Testis (tissue), 2 donors: ENCODE data around the gene DENND2A.

Experiments
- POLR2A ChIP-seq: fragments of 450-650 bp; IDR thresholded peaks from one replicate; pipeline ENCODE4 v1.6.1; 2017; ENCODE audit warnings: antibody characterized with exemption, mild to moderate bottlenecking, moderate library complexity
- TF ChIP-seq, protein P1 (sequence below), 3 experiments: fragments of 450-650 bp in 2 of 3; fragments of 200-600 bp in 1 of 3; sonication (generic) in 1 of 3; IDR thresholded peaks; one replicate each; pipeline ENCODE4 v1.5.1; 2016 to 2019; ENCODE audit warnings: antibody characterized with exemption in 3 of 3, mild to moderate bottlenecking in 2 of 3, moderate library complexity in 1 of 3

DNA sequence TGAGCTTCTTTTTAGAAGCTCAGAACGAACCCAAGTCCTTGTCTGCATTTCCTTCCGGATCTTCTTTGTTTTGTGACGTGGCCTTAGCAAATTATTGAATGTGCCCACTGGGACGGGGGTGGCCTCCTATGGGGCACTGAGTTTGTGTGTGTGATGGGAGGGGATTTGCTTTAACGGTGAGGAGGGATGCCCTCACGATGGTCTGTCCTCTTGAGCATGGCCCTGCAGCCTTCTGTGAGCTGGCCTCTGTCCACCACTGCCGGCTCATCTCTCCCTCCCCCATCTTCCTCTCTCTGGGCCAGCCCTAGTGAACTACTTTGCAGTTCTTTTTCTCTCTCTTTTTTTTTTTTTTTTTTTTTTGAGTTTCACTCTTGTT is 98.4 kb downstream of the DENND2A start:
- TF ChIP-seq, protein P1, sequence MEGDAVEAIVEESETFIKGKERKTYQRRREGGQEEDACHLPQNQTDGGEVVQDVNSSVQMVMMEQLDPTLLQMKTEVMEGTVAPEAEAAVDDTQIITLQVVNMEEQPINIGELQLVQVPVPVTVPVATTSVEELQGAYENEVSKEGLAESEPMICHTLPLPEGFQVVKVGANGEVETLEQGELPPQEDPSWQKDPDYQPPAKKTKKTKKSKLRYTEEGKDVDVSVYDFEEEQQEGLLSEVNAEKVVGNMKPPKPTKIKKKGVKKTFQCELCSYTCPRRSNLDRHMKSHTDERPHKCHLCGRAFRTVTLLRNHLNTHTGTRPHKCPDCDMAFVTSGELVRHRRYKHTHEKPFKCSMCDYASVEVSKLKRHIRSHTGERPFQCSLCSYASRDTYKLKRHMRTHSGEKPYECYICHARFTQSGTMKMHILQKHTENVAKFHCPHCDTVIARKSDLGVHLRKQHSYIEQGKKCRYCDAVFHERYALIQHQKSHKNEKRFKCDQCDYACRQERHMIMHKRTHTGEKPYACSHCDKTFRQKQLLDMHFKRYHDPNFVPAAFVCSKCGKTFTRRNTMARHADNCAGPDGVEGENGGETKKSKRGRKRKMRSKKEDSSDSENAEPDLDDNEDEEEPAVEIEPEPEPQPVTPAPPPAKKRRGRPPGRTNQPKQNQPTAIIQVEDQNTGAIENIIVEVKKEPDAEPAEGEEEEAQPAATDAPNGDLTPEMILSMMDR (IDR thresholded peaks at IDR 0.05), result no peak
- TF ChIP-seq POLR2A, result no peak
